CD4-positive, alpha-beta T cell treated with Interleukin-17A for 1 hour (primary cell): ENCODE measurements around the gene TMEM212.

Experiments used
- DNase-seq: peaks from one replicate; pipeline ENCODE4 v3.0.0-alpha.2; 2020

The TMEM212 gene

GRCh38 chr3:171860830-171861535 is 17.8 kb downstream of the TMEM212 start:
- DNase-seq, result no peak

GRCh38 chr3:171862392-171862791 is 19.2 kb downstream of the TMEM212 start:
- no peak for DNase-seq

GRCh38 chr3:171862993-171863521 is 19.9 kb downstream of the TMEM212 start:
- DNase-seq, result no peak

- no peak for DNase-seq
These were observed 20.8 kb downstream of the TMEM212 start for GRCh38 chr3:171863920-171864319.

GRCh38 chr3:171865191-171865865 is 22.2 kb downstream of the TMEM212 start:
- no peak for DNase-seq

GRCh38 chr3:171867981-171868380 is 24.8 kb downstream of the TMEM212 start:
- DNase-seq, result no peak

GRCh38 chr3:171871392-171872274 is 28.5 kb downstream of the TMEM212 start:
- no peak for DNase-seq

GRCh38 chr3:171873580-171873979 is 30.4 kb downstream of the TMEM212 start:
- no peak for DNase-seq

GRCh38 chr3:171874251-171874681 is 31.1 kb downstream of the TMEM212 start:
- DNase-seq, result no peak

GRCh38 chr3:171874879-171875278 is 31.7 kb downstream of the TMEM212 start:
- no peak for DNase-seq

- no peak for DNase-seq
These were observed 32.8 kb downstream of the TMEM212 start for GRCh38 chr3:171875923-171876412.

- DNase-seq, result no peak
These were observed 33.6 kb downstream of the TMEM212 start for GRCh38 chr3:171876680-171877147.

- DNase-seq, result no peak
These were observed 35.5 kb downstream of the TMEM212 start for GRCh38 chr3:171878461-171879225.

- DNase-seq, result no peak
These were observed 36.3 kb downstream of the TMEM212 start for GRCh38 chr3:171879472-171879871.

GRCh38 chr3:171880101-171880870 is 37.1 kb downstream of the TMEM212 start:
- no peak for DNase-seq

- DNase-seq, result no peak
These were observed 38.1 kb downstream of the TMEM212 start for GRCh38 chr3:171881251-171881650.

- DNase-seq, result no peak
These were observed 40.2 kb downstream of the TMEM212 start for GRCh38 chr3:171883257-171883892.

GRCh38 chr3:171883893-171884279 is 40.7 kb downstream of the TMEM212 start:
- DNase-seq, result no peak

- no peak for DNase-seq
These were observed 45.3 kb downstream of the TMEM212 start for GRCh38 chr3:171888466-171888865.

GRCh38 chr3:171890398-171890797 is 47.2 kb downstream of the TMEM212 start:
- no peak for DNase-seq

- no peak for DNase-seq
These were observed 49.3 kb downstream of the TMEM212 start for GRCh38 chr3:171892457-171892856.
